Nephron progenitor cell (in vitro differentiated cells): Measurements from ENCODE around the gene PEX11G.
A peak's percentile ranks its signal among the peaks of the same experiment; 100 is the strongest.

Source experiments
- DNase-seq: peaks from one replicate; pipeline ENCODE4 v3.0.0; 2021
- H3K27ac Mint-ChIP-seq: 2 replicates; pipeline ENCODE4 v1.8.0; 2021; ENCODE audit warnings: mild to moderate bottlenecking, moderate library complexity, mixed read lengths
- H3K27me3 Mint-ChIP-seq: 2 replicates; pipeline ENCODE4 v1.8.0; 2021; ENCODE audit warnings: mild to moderate bottlenecking, low read depth, mixed read lengths; ENCODE audit not compliant: poor library complexity
- H3K36me3 Mint-ChIP-seq: 2 replicates; pipeline ENCODE4 v1.8.0; 2021; ENCODE audit warnings: low read depth, mixed read lengths
- H3K4me1 Mint-ChIP-seq: 2 replicates; pipeline ENCODE4 v1.8.0; 2021; ENCODE audit warnings: mixed read lengths
- H3K4me3 Mint-ChIP-seq: 2 replicates; pipeline ENCODE4 v1.8.0; 2021; ENCODE audit warnings: mild to moderate bottlenecking, moderate library complexity, mixed read lengths
- H3K9me3 Mint-ChIP-seq: 2 replicates; pipeline ENCODE4 v1.8.0; 2021; ENCODE audit warnings: mild to moderate bottlenecking, moderate library complexity, mixed read lengths
- CTCF ChIP-seq: fragments of 200-600 bp; sonication (generic); IDR thresholded peaks from 2 replicates; pipeline ENCODE4 v1.5.0; 2021; ENCODE audit warnings: antibody characterized with exemption

PEX11G gene

GRCh38 chr19:7492558-7492957 is 3.7 kb upstream of the PEX11G start:
- Mint-ChIP-seq H3K36me3 (no peaks in the 10 kb centered on the region), H3K4me1 (peaks cover 29% of the 10 kb centered on the region), H3K27ac (no peak overlapping the region), H3K4me3 (no peak overlapping the region), H3K27me3 (peaks cover 18% of the 10 kb centered on the region), H3K9me3 (peaks cover 3% of the 10 kb centered on the region)
- no peak for TF ChIP-seq CTCF
- no peak for DNase-seq

- Mint-ChIP-seq H3K9me3 (peaks cover 3% of the 10 kb centered on the region), H3K27me3 (peaks cover 13% of the 10 kb centered on the region), H3K36me3 (no peaks in the 10 kb centered on the region), H3K4me1 (peaks cover 29% of the 10 kb centered on the region), H3K4me3 (no peak overlapping the region), H3K27ac (no peak overlapping the region)
- no peak for DNase-seq
- no peak for TF ChIP-seq CTCF
Observed at GRCh38 chr19:7492142-7492541, 3.3 kb upstream of the PEX11G start.

- no peak for DNase-seq
- Mint-ChIP-seq H3K4me3 (peak overlapping the region; percentile 71), H3K9me3 (peaks cover 3% of the 10 kb centered on the region), H3K27me3 (peaks cover 5% of the 10 kb centered on the region), H3K27ac (peak overlapping the region; percentile 20), H3K36me3 (no peaks in the 10 kb centered on the region), H3K4me1 (peaks cover 21% of the 10 kb centered on the region)
- TF ChIP-seq CTCF: no peak
Observed at GRCh38 chr19:7489609-7490044, 792 bp upstream of the PEX11G start.

GRCh38 chr19:7486923-7487322 is 1.9 kb downstream of the PEX11G start:
- Mint-ChIP-seq H3K36me3 (no peaks in the 10 kb centered on the region), H3K4me3 (no peak overlapping the region), H3K27ac (no peak overlapping the region), H3K27me3 (peaks cover 13% of the 10 kb centered on the region), H3K4me1 (peaks cover 24% of the 10 kb centered on the region), H3K9me3 (peaks cover 3% of the 10 kb centered on the region)
- no peak for TF ChIP-seq CTCF
- no peak for DNase-seq

GRCh38 chr19:7483720-7484201 is 5.1 kb downstream of the PEX11G start:
- H3K27ac Mint-ChIP-seq: no peak overlapping the region
- H3K4me3 Mint-ChIP-seq: no peak overlapping the region
- peaks cover 13% of the 10 kb centered on the region for H3K27me3 Mint-ChIP-seq
- TF ChIP-seq CTCF: no peak
- no peaks in the 10 kb centered on the region for H3K36me3 Mint-ChIP-seq
- DNase-seq: no peak
- H3K9me3 Mint-ChIP-seq: no peaks in the 10 kb centered on the region
- H3K4me1 Mint-ChIP-seq: peaks cover 32% of the 10 kb centered on the region
